RPMI8226 (cell line): ENCODE measurements around the gene RASSF5.

Experiments
- DNase-seq: peaks from one replicate; pipeline ENCODE4 v3.0.0-alpha.2; 2015

RASSF5 gene

GRCh38 chr1:206498685-206499084, 8.6 kb upstream of the RASSF5 start:
- no peak for DNase-seq

DNA sequence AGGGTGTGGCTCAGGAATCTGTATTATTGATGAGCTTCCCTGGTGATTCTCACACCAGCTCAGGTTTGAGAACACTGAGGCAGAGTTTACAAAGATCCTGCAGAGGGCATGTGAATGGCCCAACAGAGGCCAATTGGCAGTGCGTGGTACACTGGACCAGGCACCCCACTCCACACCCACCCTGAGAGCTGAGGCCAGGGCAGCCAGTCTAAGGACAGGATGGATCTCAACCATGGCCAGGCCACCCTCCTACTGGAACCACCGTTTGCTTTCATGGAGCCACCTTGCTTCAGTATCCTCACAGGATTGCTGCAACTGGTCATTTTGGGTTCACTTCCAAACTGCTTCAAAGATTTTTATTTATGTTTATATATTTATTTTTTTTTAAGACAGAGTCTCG, 7.3 kb upstream of the RASSF5 start:
- no peak for DNase-seq

DNA sequence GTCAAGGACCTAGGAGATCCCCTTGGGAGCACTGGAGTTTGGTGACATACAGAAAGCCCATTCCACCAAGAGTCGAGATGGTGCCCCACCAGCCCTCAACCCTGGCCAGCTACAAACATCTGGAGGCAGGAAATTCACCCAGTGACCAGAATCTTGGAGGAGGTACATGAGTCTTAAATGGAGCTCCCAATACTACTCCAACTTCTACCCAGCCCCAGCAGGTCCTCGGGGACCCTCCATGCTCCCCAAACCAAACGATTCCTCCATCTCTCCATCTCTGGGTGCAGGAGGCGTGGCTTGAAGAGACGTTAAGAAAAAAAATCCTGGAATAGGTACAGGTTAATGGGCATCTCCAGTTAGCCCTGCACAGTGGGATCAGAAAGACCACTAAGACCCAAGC, 5.5 kb upstream of the RASSF5 start:
- DNase-seq = no peak

- DNase-seq = no peak
Observed at GRCh38 chr1:206502403-206502802, 4.9 kb upstream of the RASSF5 start.

DNA sequence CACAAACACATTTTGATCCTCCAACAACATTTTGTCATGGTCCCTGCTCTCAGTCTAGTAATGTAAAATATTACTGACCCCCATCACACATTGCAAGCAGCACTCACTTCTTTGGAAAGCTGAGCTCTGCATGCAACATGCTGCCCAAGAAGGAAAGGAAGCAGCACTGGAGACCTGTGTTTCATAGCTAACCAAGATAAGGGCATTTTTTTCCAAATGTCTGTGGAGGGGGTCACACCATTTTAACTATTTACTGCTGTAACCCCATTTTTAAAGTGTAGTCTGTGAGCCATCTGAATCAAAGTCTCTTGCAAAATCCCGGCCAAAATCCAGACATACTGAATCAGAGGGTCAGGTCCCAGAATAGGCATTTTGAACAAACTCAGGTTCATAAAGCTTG, 4.5 kb upstream of the RASSF5 start:
- no peak for DNase-seq

GRCh38 chr1:206503591-206504362, 3.6 kb upstream of the RASSF5 start:
- DNase-seq = no peak

DNA sequence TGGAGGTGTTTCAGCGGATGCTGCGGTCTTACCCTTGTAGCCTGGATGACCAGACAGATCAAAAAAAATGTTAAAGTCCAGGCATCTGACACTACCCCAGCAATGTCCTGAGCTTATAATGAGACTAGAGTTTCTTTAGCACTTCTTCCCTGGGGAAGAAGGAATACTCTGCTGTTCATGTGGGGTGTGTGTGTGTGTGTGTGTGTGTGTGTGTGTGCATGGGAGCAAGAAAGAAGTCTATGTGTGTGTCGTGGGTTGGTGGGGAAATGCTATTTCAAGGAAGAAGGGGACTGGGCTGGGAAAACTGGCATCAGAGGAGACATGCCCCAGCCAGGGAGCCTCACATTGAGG, 3.0 kb upstream of the RASSF5 start:
- DNase-seq = no peak

GRCh38 chr1:206505702-206506355, 1.5 kb upstream of the RASSF5 start:
- no peak for DNase-seq

DNA sequence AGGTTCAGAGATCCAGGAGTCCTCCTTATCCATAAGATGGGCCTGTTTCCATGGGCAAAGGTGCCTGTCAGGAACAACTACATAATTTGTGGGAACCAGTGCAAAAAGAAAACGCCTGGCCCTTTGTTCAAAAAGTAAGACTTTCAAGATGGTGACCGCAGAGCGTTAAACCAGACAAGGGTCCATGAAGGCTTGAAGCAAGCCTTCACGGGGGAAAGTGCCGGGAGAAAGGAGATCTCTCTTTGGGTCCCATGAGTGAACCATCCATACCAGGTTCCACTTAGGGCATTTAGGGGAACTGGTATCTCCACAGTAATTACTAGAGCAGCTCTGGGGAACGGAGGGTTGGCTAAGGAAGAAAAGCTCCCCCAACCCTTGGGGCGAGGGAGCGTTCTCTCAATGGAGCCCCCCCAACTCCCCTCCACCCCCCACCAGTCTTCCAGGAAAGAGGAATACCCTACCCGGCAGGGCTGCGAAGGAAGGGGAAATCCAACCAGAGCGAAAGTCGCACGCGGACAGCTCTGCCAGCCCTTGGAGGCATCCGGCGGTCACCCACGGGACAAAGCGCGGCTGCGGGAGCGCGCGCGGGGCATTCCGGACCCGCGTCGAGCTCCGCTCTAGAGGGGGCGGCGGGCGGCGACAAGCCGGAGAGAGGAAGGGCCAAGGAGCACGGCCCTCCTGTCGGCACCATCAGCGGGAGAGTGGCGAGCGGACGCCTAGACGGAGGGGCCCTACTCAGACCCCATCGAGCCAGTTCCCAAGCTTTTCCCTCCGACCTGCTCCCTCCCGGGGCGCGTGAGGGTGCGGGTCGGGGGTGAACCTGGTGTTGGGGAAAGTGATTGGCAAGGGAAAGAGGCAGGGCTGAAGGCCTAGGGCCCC, 687 bp upstream of the RASSF5 start:
- DNase-seq = no peak

GRCh38 chr1:206508130-206508889, 979 bp downstream of the RASSF5 start:
- no peak for DNase-seq

DNA sequence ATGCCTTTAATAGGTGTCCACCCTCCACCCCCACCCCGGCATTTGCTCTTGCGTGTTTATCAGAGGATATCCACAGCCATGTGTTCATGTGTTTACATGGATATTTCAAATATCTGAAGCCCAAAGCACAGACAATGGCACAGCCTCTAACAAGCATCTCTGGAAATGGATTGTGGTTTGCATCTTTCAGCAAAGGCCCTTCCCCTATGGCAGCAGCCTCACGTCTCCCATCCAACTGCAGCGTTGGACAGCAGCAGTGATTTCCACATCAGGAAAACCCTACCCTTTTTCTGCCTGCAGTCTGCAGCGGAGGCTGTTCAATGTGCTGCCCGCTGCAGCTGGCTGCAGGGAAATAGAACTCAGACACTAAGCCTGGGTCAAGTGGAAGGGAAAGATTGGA, 1.6 kb downstream of the RASSF5 start:
- no peak for DNase-seq

- DNase-seq = no peak
Observed at GRCh38 chr1:206509612-206510257, 2.4 kb downstream of the RASSF5 start.

DNA sequence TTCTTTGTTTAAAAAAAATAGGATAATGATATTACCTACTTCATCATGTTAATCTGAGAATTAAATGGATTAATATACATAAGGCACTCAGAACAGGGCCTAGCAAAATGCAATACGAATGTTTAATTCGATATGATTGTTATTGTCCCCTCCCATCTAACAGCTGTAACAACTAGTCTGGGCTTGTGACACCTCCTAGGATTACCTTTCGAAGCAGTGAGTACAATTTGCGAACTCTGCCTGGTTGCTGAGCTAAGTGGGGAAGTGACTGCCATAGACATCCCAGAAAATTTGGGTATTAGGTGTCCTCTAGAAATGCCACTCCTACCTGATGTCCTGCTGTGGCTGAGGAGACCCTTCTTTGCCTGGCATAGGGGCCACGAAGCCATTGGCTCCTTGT, 3.0 kb downstream of the RASSF5 start:
- no peak for DNase-seq

DNA sequence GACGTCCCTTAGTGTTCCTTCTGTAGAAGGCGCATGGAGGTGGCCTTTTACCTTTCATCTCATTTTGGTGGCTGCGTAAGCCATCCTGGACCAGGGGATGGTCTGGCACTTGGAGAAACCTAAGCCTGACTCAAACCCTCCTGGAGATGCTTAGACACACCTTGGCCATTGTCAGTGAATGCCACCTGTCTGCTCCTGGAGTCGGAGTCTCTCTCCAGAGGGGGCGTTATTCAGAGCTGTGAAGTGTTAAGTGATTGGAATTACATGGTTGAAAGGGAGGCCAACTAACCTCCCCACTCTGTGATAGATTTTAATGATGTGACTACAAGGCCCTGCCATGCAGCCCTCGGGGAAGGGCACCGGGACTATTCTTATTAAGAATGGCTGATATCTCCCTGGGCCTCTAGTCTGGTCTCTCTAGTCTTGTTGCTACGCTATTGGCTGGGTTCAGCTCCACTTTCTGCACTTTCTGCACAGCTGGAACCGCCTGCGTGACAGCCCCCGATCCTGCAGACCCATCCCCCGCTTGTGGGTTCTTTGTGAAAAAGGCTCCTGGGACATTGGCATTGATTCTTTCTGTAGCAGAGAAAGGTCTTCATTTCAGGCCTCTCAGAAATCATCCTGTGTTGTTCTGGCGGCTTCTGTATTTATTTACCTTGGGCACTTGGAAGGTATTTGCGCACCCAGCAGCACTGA, 4.2 kb downstream of the RASSF5 start:
- no peak for DNase-seq

- DNase-seq = no peak
Observed at GRCh38 chr1:206512058-206512850, 4.9 kb downstream of the RASSF5 start.

- no peak for DNase-seq
Observed at GRCh38 chr1:206512851-206513180, 5.5 kb downstream of the RASSF5 start.

GRCh38 chr1:206513312-206514111, 6.2 kb downstream of the RASSF5 start:
- DNase-seq = no peak

GRCh38 chr1:206514813-206515387, 7.6 kb downstream of the RASSF5 start:
- DNase-seq = no peak

DNA sequence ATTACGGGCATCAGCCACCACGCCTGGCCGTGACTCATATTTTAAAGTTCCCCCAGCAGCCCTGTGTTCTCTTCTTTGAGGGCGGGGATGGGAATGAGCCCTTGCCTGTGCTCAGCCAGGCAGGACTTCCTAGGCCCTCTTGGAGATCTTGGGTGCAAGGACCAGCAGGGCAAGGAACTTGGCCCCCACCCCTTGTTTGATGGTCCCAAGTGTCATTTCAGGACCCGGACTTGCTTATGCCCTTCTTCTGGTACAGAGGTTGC, 9.3 kb downstream of the RASSF5 start:
- DNase-seq = no peak

DNA sequence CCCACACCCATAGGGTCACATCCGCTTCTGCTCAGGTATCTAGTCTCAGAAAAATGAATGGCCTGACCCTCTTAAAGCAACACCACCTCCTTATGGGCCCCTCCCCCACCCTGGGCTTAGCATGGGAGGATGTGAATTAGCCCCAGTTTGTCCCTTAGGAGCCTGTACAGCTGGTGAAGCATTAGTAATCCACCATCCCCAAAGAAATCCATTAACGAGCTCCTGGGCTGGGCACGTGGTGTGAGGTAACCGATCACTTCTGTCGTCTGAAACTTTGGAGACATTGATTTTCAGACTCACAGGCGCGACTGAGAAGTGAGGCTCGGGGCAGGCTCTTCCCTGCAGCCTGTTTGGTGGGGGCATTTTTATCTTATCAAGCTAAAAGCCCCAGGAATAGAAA, 10.5 kb downstream of the RASSF5 start:
- no peak for DNase-seq
